Activated CD8-positive, alpha-beta T cell treated with anti-CD3 and anti-CD28 coated beads for 36 hours (primary cell): ENCODE data around the gene CXCL6. TPM values are rescaled to one million over a fixed set of nuclear protein-coding genes. Genes with fewer than 3 reads are reported as not detected.

ENCODE experiments used
- ATAC-seq: fragments of 200-7000 bp; cut with Tn5 transposase; one replicate; pipeline ENCODE4 v1.10.0; 2021; ENCODE audit warnings: mild to moderate bottlenecking, moderate library complexity
- CTCF ChIA-PET: fragments of 350-600 bp; sonication (Branson Sonifier 250); formaldehyde crosslinking; loops from one replicate; lab custom pipeline; 2021; ENCODE audit warnings: antibody characterized with exemption; lab: Charles Lee
- POLR2A ChIA-PET: fragments of 350-600 bp; sonication (Branson Sonifier 250); formaldehyde crosslinking; loops from one replicate; lab custom pipeline; 2021; ENCODE audit warnings: antibody characterized with exemption; lab: Charles Lee
- DNase-seq: peaks from one replicate; pipeline ENCODE4 v3.0.0-alpha.2; 2020
- H3K27ac Mint-ChIP-seq: one replicate; pipeline ENCODE4 v1.8.0; 2021; ENCODE audit warnings: mild to moderate bottlenecking, mixed read lengths
- H3K27me3 Mint-ChIP-seq: one replicate; pipeline ENCODE4 v1.8.0; 2021; ENCODE audit warnings: mixed read lengths
- H3K36me3 Mint-ChIP-seq: one replicate; pipeline ENCODE4 v1.8.0; 2021; ENCODE audit warnings: low read depth, mixed read lengths
- H3K4me1 Mint-ChIP-seq: one replicate; pipeline ENCODE4 v1.8.0; 2021; ENCODE audit warnings: low read depth, mixed read lengths
- H3K4me3 Mint-ChIP-seq: one replicate; pipeline ENCODE4 v1.8.0; 2021; ENCODE audit warnings: mild to moderate bottlenecking, moderate library complexity, mixed read lengths
- H3K9me3 Mint-ChIP-seq: one replicate; pipeline ENCODE4 v1.8.0; 2021; ENCODE audit warnings: mixed read lengths
- CTCF ChIP-seq: fragments of 200-600 bp; IDR thresholded peaks from one replicate; pipeline ENCODE4 v1.8.0; 2022; ENCODE audit warnings: antibody characterized with exemption, mild to moderate bottlenecking
- intact Hi-C: fragments of 100-400 bp; cut with micrococcal nuclease; formaldehyde crosslinking; loops from one replicate; pipeline ENCODE4 v1.10.0; 2022
- total RNA-seq, 2 experiments: library from RNA; stranded (reverse); gene quantifications; one replicate each; pipeline ENCODE4 v1.2.3, GENCODE V29; 2021

CXCL6 gene
- total RNA-seq, 2 experiments from 2014 or later: not detected

DNA sequence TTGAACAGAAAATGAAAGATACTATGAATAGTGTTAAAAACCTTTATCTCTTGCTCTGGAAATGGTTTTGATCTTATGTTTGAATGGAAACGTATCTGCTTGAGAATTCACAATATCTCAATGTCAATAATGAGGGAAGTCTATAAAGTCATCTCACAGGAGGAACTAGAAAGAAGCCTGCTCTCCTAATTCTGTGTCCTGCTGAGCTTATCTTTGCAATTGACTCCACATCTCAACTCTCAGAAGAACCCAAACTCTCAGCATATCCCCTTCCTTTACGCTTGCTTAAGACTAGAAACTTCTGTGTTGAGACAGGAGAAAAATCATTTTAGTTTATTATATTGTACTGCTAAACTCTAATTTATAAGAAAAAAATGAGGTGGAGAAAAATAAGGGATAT lies 8.3 kb downstream of the CXCL6 start:
- no peaks in the 10 kb centered on the region for H3K4me1 Mint-ChIP-seq
- no peaks in the 10 kb centered on the region for H3K36me3 Mint-ChIP-seq
- DNase-seq: no peak
- POLR2A ChIA-PET: no interaction called here
- no peaks in the 10 kb centered on the region for H3K9me3 Mint-ChIP-seq
- no peaks in the 10 kb centered on the region for H3K27me3 Mint-ChIP-seq
- no peak for TF ChIP-seq CTCF
- ATAC-seq: no peak
- no peak overlapping the region for H3K27ac Mint-ChIP-seq
- H3K4me3 Mint-ChIP-seq: no peak overlapping the region
- CTCF ChIA-PET: no interaction called here
- intact Hi-C loops: no loop called here

- Mint-ChIP-seq H3K9me3 (no peaks in the 10 kb centered on the region), H3K27me3 (no peaks in the 10 kb centered on the region), H3K4me3 (no peak overlapping the region), H3K27ac (no peak overlapping the region), H3K4me1 (no peaks in the 10 kb centered on the region), H3K36me3 (no peaks in the 10 kb centered on the region)
- CTCF ChIA-PET: no interaction called here
- POLR2A ChIA-PET: no interaction called here
- TF ChIP-seq CTCF: no peak
- DNase-seq (no peak), ATAC-seq (no peak)
- intact Hi-C loops: no loop called here
These were observed 11.2 kb downstream of the CXCL6 start for GRCh38 chr4:73847526-73848182.

DNA sequence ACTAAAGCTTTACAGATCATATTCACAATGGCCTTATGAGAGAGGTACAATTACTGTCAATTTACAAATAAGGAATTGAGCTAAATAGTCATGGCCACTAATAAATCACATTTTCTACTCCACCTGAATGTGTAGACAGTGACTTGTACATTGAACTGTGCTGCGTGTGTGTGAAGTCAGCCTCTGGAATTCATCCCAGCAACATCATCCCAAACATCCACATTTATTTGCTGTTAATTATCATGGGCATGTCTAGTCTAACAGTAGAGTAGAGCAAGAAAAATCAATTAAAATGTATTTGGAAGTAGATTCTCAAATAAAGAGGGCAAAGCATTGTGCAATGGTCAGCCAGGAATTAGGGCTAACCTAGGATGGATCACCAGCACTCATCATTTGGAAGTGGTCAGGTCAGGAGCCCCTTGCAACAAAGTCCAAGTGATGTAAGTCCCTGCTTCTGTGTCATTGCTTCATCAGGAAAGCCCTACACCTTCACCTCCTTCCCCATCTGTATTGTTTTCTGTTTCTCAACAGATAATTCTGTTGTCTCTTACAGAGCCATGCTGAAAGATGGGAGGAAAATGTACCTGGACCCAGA lies 11.8 kb downstream of the CXCL6 start:
- CTCF ChIA-PET: no interaction called here

GRCh38 chr4:73850261-73850970 lies 13.9 kb downstream of the CXCL6 start:
- Mint-ChIP-seq H3K36me3 (no peaks in the 10 kb centered on the region), H3K4me1 (no peaks in the 10 kb centered on the region), H3K27ac (no peak overlapping the region), H3K9me3 (no peaks in the 10 kb centered on the region), H3K27me3 (peaks cover 4% of the 10 kb centered on the region), H3K4me3 (no peak overlapping the region)
- no peak for TF ChIP-seq CTCF
- POLR2A ChIA-PET: no interaction called here
- no peak for DNase-seq
- intact Hi-C loops: no loop called here
- ATAC-seq: no peak
- CTCF ChIA-PET: no interaction called here

More for the DNA sequence above, 11.8 kb downstream of the CXCL6 start:
- Mint-ChIP-seq H3K36me3 (no peaks in the 10 kb centered on the region), H3K4me1 (no peaks in the 10 kb centered on the region), H3K9me3 (no peaks in the 10 kb centered on the region), H3K27me3 (no peaks in the 10 kb centered on the region), H3K4me3 (no peak overlapping the region), H3K27ac (no peak overlapping the region)
- intact Hi-C loops: no loop called here
- DNase-seq (no peak), ATAC-seq (no peak)
- POLR2A ChIA-PET: no interaction called here
- no peak for TF ChIP-seq CTCF

- Mint-ChIP-seq H3K27ac (no peak overlapping the region), H3K9me3 (no peaks in the 10 kb centered on the region), H3K4me3 (no peak overlapping the region)
These were observed 14.8 kb downstream of the CXCL6 start for GRCh38 chr4:73851293-73851692.

More at GRCh38 chr4:73851293-73851692, 14.8 kb downstream of the CXCL6 start:
- ChIA-PET POLR2A (interaction anchor here (1.1 kb wide), 1 partner anchor 11 kb away, joined by 3 read pairs; no protein-coding TSS in a partner anchor), CTCF (no interaction called here)
- ATAC-seq: no peak
- no peaks in the 10 kb centered on the region for H3K4me1 Mint-ChIP-seq
- TF ChIP-seq CTCF: no peak
- H3K36me3 Mint-ChIP-seq: no peaks in the 10 kb centered on the region
- intact Hi-C loops: no loop called here
- peaks cover 4% of the 10 kb centered on the region for H3K27me3 Mint-ChIP-seq
- no peak for DNase-seq
